A549 (cell line): ENCODE measurements around the gene RARB. TPM values are rescaled to one million over a fixed set of nuclear protein-coding genes. Genes with fewer than 3 reads are reported as not detected.

Source experiments
- ATAC-seq, 2 experiments: fragments of 200-7000 bp in 1 of 2; fragments of >200 bp in 1 of 2; cut with Nextera tagmentation in 1 of 2; cut with Tn5 transposase in 1 of 2; 3 replicates each; pipeline versions ENCODE4 v1.8.0 to v1.9.1; 2018 to 2020; ENCODE audit warnings: mild to moderate bottlenecking in 1 of 2, moderate library complexity in 1 of 2
- CTCF ChIA-PET: fragments of 300-600 bp; sonication (Branson Sonifier 250); formaldehyde crosslinking; extraction: SDS; loops from one replicate; lab custom pipeline; 2021; ENCODE audit warnings: antibody characterized with exemption, inconsistent platforms; lab: Yijun Ruan, JAX
- POLR2A ChIA-PET: fragments of 350-600 bp; formaldehyde crosslinking; extraction: SDS; loops from one replicate; lab custom pipeline; 2021; ENCODE audit warnings: antibody characterized with exemption, inconsistent platforms; lab: Yijun Ruan, JAX
- DNase-seq, 2 experiments: peaks; one replicate each; pipeline versions ENCODE4 v3.0.0 to v3.0.0-alpha.2; 2011 to 2016; ENCODE audit warnings: low read depth in 1 of 2, low spot score in 1 of 2
- FAIRE-seq: peaks from 2 replicates; lab custom pipeline; 2011; peaks lifted over from hg19 to GRCh38; lab: Jason Lieb, UNC
- H3K27ac ChIP-seq, 2 experiments: fragments of >200 bp; sonication (Bioruptor Twin); formaldehyde crosslinking; 3 replicates each; pipeline ENCODE4 v1.5.1; 2016 to 2017
- H3K4me1 ChIP-seq: fragments of >200 bp; sonication (Bioruptor Twin); formaldehyde crosslinking; 3 replicates; pipeline ENCODE4 v1.6.1; 2016
- H3K4me2 ChIP-seq: fragments of >200 bp; sonication (Bioruptor Twin); formaldehyde crosslinking; 3 replicates; pipeline ENCODE4 v1.6.1; 2016
- H3K4me3 ChIP-seq: fragments of >200 bp; sonication (Bioruptor Twin); formaldehyde crosslinking; 3 replicates; pipeline ENCODE4 v1.5.1; 2016
- H3K9me3 ChIP-seq: fragments of >200 bp; sonication (Bioruptor Twin); formaldehyde crosslinking; 3 replicates; pipeline ENCODE4 v1.6.1; 2016
- ATOH8 ChIP-seq: fragments of 250-450 bp; sonication (Bioruptor Pico); IDR thresholded peaks from 2 replicates; pipeline ENCODE4 v1.5.0; 2020; ENCODE audit warnings: low read depth, mild to moderate bottlenecking, moderate library complexity
- FOSL2 ChIP-seq, 2 experiments: fragments of 450-650 bp in 1 of 2; fragments of >200 bp in 1 of 2; sonication (Bioruptor Twin) in 1 of 2; formaldehyde crosslinking; IDR thresholded peaks; 2 replicates each; pipeline versions ENCODE4 v1.5.0 to v1.6.1; 2016 to 2020; ENCODE audit warnings: mild to moderate bottlenecking in 1 of 2, moderate library complexity in 1 of 2
- FOXS1 ChIP-seq: fragments of 250-450 bp; sonication (Bioruptor Pico); IDR thresholded peaks from 2 replicates; pipeline ENCODE4 v1.5.0; 2020; ENCODE audit warnings: mild to moderate bottlenecking, moderate library complexity
- HDAC2 ChIP-seq: fragments of 200-600 bp; sonication (generic); IDR thresholded peaks from 2 replicates; pipeline ENCODE4 v1.6.1; 2016
- HES2 ChIP-seq: fragments of >200 bp; sonication (Bioruptor Twin); formaldehyde crosslinking; IDR thresholded peaks from 2 replicates; pipeline ENCODE4 v1.6.1; 2016
- HMGXB4 ChIP-seq: fragments of 250-450 bp; sonication (Bioruptor Pico); IDR thresholded peaks from 2 replicates; pipeline ENCODE4 v1.5.0; 2021; ENCODE audit warnings: mild to moderate bottlenecking, moderate library complexity, borderline replicate concordance
- HOXB5 ChIP-seq: fragments of 250-450 bp; sonication (Bioruptor Pico); IDR thresholded peaks from 2 replicates; pipeline ENCODE4 v1.5.0; 2020; ENCODE audit warnings: mild to moderate bottlenecking, moderate library complexity
- JUN ChIP-seq, 2 experiments: fragments of >200 bp; sonication (Bioruptor Twin); formaldehyde crosslinking; IDR thresholded peaks; 2 replicates in 1 of 2; 3 replicates in 1 of 2; pipeline ENCODE4 v1.6.1; 2016 to 2017
- KDM1A ChIP-seq: fragments of 200-600 bp; sonication (generic); IDR thresholded peaks from 2 replicates; pipeline ENCODE4 v1.6.1; 2016; ENCODE audit warnings: low read depth, mild to moderate bottlenecking
- MAFK ChIP-seq: fragments of 450-650 bp; IDR thresholded peaks from 2 replicates; pipeline ENCODE4 v1.6.1; 2014; ENCODE audit not compliant: partially characterized antibody
- NFE2L2 ChIP-seq: fragments of 150-350 bp; conservative IDR thresholded peaks from 2 replicates; pipeline ENCODE4 v1.6.1; 2014; ENCODE audit warnings: low read length
- NPAS2 ChIP-seq: fragments of 250-450 bp; sonication (Bioruptor Pico); IDR thresholded peaks from 2 replicates; pipeline ENCODE4 v1.8.0; 2022; ENCODE audit warnings: mild to moderate bottlenecking, moderate library complexity, borderline replicate concordance
- PHF8 ChIP-seq: fragments of 200-600 bp; sonication (generic); IDR thresholded peaks from 2 replicates; pipeline ENCODE4 v1.6.1; 2016; ENCODE audit warnings: low read depth, mild to moderate bottlenecking, antibody characterized with exemption, moderate library complexity, borderline replicate concordance
- POLR2A ChIP-seq: IDR thresholded peaks from 2 replicates; pipeline ENCODE4 v1.6.1; 2012; ENCODE audit warnings: mild to moderate bottlenecking, low read length
- POLR2AphosphoS2 ChIP-seq: conservative IDR thresholded peaks from 2 replicates; pipeline ENCODE4 v1.6.1; 2012; ENCODE audit warnings: low read length, improper control_type of control experiment, inconsistent platforms
- RAD21 ChIP-seq, 2 experiments: fragments of >200 bp in 1 of 2; sonication (Bioruptor Twin) in 1 of 2; formaldehyde crosslinking in 1 of 2; IDR thresholded peaks in 1 of 2; conservative IDR thresholded peaks in 1 of 2; 2 replicates in 1 of 2; 3 replicates in 1 of 2; pipeline ENCODE4 v1.6.1; 2012 to 2018; ENCODE audit warnings: inconsistent platforms in 1 of 2
- RNF2 ChIP-seq: fragments of 200-600 bp; sonication (generic); IDR thresholded peaks from 2 replicates; pipeline ENCODE4 v1.6.1; 2016; ENCODE audit warnings: low read depth, mild to moderate bottlenecking, antibody characterized with exemption, moderate library complexity, borderline replicate concordance
- SMC3 ChIP-seq: fragments of >200 bp; sonication (Bioruptor Twin); formaldehyde crosslinking; IDR thresholded peaks from 3 replicates; pipeline ENCODE4 v1.6.1; 2018; ENCODE audit warnings: inconsistent platforms
- SREBF2 ChIP-seq: fragments of 450-650 bp; IDR thresholded peaks from 2 replicates; pipeline ENCODE4 v1.6.1; 2014; ENCODE audit warnings: mild to moderate bottlenecking, moderate library complexity
- TFCP2L1 ChIP-seq: fragments of 250-450 bp; sonication (Bioruptor Pico); IDR thresholded peaks from 2 replicates; pipeline ENCODE4 v1.5.0; 2021; ENCODE audit warnings: mild to moderate bottlenecking
- TP53 ChIP-seq: fragments of 250-450 bp; sonication (Bioruptor Pico); IDR thresholded peaks from 2 replicates; pipeline ENCODE4 v1.5.0; 2021; ENCODE audit warnings: mild to moderate bottlenecking, moderate library complexity
- ZC3H11A ChIP-seq: fragments of 450-650 bp; IDR thresholded peaks from 2 replicates; pipeline ENCODE4 v1.6.1; 2014; ENCODE audit warnings: antibody characterized with exemption, mild to moderate bottlenecking
- ZFP36 ChIP-seq: fragments of 450-650 bp; IDR thresholded peaks from 2 replicates; pipeline ENCODE4 v1.6.1; 2014; ENCODE audit warnings: borderline replicate concordance; ENCODE audit not compliant: partially characterized antibody
- ZNF302 ChIP-seq: fragments of 250-450 bp; sonication (Bioruptor Pico); IDR thresholded peaks from 2 replicates; pipeline ENCODE4 v1.9.0; 2021; ENCODE audit warnings: inconsistent platforms, mild to moderate bottlenecking, moderate library complexity
- WGBS: methylation state at CpG from one replicate; pipeline ENCODE4 v1.1.6; 2017; ENCODE audit errors: missing lambda C conversion rate; 5-methylcytosine and 5-hydroxymethylcytosine counted together
- polyA minus RNA-seq: library from RNA; depleted of rRNA, polyadenylated mRNA; stranded (reverse); fragments of >200 nt; gene quantifications from 2 replicates; pipeline ENCODE4 v1.2.3, GENCODE V29; 2011; rRNA and poly(A)+ RNA removed
- polyA plus RNA-seq, 4 experiments: library from polyadenylated mRNA; depleted of rRNA in 3 of 4; stranded (reverse); fragments of >200 nt; fragmentation: RNase III in 1 of 4; extraction: RNeasy Plus Mini Kit Qiagen cat#74134 plus additional on column Dnase treatment in 1 of 4; gene quantifications; 2 replicates in 3 of 4; 3 replicates in 1 of 4; pipeline ENCODE4 v1.2.3, GENCODE V29; 2011 to 2017
- TF ChIP-seq, protein P1 (sequence below): fragments of 450-650 bp; IDR thresholded peaks from 2 replicates; pipeline ENCODE4 v1.6.1; 2014; ENCODE audit warnings: antibody characterized with exemption
- TF ChIP-seq, protein P2 (sequence below): fragments of >200 bp; sonication (Bioruptor Twin); formaldehyde crosslinking; IDR thresholded peaks from 3 replicates; pipeline ENCODE4 v1.6.1; 2016
- TF ChIP-seq, protein P3 (sequence below): fragments of 200-600 bp; sonication (generic); IDR thresholded peaks from 2 replicates; pipeline ENCODE4 v1.6.1; 2016; ENCODE audit warnings: antibody characterized with exemption, mild to moderate bottlenecking, moderate library complexity

Gene RARB
- polyA plus RNA-seq (2011; rRNA removed) (30.8 and 31.9 TPM in 2 replicates), polyA plus RNA-seq (2017; fragmentation: RNase III; extraction: RNeasy Plus Mini Kit Qiagen cat#74134 plus additional on column Dnase treatment) (22.3 to 27.4 TPM (median 24.5 TPM) in 3 replicates), polyA minus RNA-seq (68.1 and 68.7 TPM in 2 replicates)
- polyA plus RNA-seq (2012; cell fraction: cytosol; rRNA removed): 7.7 and 10.3 TPM in 2 replicates
- 4.9 and 10.2 TPM in 2 replicates for polyA plus RNA-seq (2012; cell fraction: nucleus; rRNA removed)

GRCh38 chr3:25427942-25428788 lies at the start of gene RARB:
Gene RARB, plus strand, starts transcription at chr3:25428263. Its CDS starts 469 bp downstream, at chr3:25428732.
- DNase-seq: peak; percentile 80 to 95
- peak within 1 kb of the TSS; percentile 81 for H3K4me2 ChIP-seq
- no peaks in the 10 kb centered on the region for H3K9me3 ChIP-seq
- FAIRE-seq: peak; percentile 82
- 2% methylated on average over 23 of the region's 27 CpGs for WGBS
- H3K4me1 ChIP-seq: peaks cover 48% of the 10 kb centered on the region
- H3K27ac ChIP-seq: peak within 1 kb of the TSS; percentile 92
- ChIA-PET CTCF (interaction anchor here (1.5 to 2.4 kb wide), 5 partner anchors 11 to 466 kb away, joined by 3 to 10 read pairs (median 9); no protein-coding TSS in a partner anchor), POLR2A (interaction anchor here (0.6 to 3.0 kb wide), 28 partner anchors 9 to 747 kb away, joined by 3 to 46 read pairs (median 4); no protein-coding TSS in a partner anchor)
- peak within 1 kb of the TSS; percentile 68 for H3K4me3 ChIP-seq
- ATAC-seq: peak; percentile 72
- TF ChIP-seq RAD21 (conservative IDR thresholded peaks at IDR 0.05 in 1 of 2, IDR thresholded peaks at IDR 0.05 in 1 of 2) (peak; percentile 12 to 31; a peak in 1 of 5 replicates), POLR2A (peak; percentile 95), ATOH8 (CRISPR knock-in tag) (no peak; the same call in 1 of the 2 replicates), ZFP36 (no peak), PHF8 (peak; percentile 65; the same call in 1 of the 2 replicates), NPAS2 (CRISPR knock-in tag) (no peak), MAFK (no peak), TP53 (no peak), SMC3 (no peak; the same call in none of the 3 replicates), HOXB5 (CRISPR knock-in tag) (peak; percentile 96), ZNF302 (CRISPR knock-in tag) (no peak), KDM1A (no peak), SREBF2 (no peak), FOSL2 (IDR thresholded peaks at IDR 0.05) (no peak), FOSL2 (CRISPR knock-in tag; IDR thresholded peaks at IDR 0.05) (peak; percentile 45; the same call in 1 of the 2 replicates), HMGXB4 (no peak), HDAC2 (no peak), FOXS1 (CRISPR knock-in tag) (no peak), HES2 (no peak), RNF2 (no peak), JUN (IDR thresholded peaks at IDR 0.05) (peak; percentile 88 to 95), ZC3H11A (no peak), TFCP2L1 (CRISPR knock-in tag) (no peak), NFE2L2 (no peak), POLR2AphosphoS2 (no peak)
- TF ChIP-seq, protein P1, sequence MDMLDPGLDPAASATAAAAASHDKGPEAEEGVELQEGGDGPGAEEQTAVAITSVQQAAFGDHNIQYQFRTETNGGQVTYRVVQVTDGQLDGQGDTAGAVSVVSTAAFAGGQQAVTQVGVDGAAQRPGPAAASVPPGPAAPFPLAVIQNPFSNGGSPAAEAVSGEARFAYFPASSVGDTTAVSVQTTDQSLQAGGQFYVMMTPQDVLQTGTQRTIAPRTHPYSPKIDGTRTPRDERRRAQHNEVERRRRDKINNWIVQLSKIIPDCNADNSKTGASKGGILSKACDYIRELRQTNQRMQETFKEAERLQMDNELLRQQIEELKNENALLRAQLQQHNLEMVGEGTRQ: no peak
- TF ChIP-seq, protein P2, sequence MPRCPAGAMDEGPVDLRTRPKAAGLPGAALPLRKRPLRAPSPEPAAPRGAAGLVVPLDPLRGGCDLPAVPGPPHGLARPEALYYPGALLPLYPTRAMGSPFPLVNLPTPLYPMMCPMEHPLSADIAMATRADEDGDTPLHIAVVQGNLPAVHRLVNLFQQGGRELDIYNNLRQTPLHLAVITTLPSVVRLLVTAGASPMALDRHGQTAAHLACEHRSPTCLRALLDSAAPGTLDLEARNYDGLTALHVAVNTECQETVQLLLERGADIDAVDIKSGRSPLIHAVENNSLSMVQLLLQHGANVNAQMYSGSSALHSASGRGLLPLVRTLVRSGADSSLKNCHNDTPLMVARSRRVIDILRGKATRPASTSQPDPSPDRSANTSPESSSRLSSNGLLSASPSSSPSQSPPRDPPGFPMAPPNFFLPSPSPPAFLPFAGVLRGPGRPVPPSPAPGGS: peak; percentile 96
- TF ChIP-seq, protein P3, sequence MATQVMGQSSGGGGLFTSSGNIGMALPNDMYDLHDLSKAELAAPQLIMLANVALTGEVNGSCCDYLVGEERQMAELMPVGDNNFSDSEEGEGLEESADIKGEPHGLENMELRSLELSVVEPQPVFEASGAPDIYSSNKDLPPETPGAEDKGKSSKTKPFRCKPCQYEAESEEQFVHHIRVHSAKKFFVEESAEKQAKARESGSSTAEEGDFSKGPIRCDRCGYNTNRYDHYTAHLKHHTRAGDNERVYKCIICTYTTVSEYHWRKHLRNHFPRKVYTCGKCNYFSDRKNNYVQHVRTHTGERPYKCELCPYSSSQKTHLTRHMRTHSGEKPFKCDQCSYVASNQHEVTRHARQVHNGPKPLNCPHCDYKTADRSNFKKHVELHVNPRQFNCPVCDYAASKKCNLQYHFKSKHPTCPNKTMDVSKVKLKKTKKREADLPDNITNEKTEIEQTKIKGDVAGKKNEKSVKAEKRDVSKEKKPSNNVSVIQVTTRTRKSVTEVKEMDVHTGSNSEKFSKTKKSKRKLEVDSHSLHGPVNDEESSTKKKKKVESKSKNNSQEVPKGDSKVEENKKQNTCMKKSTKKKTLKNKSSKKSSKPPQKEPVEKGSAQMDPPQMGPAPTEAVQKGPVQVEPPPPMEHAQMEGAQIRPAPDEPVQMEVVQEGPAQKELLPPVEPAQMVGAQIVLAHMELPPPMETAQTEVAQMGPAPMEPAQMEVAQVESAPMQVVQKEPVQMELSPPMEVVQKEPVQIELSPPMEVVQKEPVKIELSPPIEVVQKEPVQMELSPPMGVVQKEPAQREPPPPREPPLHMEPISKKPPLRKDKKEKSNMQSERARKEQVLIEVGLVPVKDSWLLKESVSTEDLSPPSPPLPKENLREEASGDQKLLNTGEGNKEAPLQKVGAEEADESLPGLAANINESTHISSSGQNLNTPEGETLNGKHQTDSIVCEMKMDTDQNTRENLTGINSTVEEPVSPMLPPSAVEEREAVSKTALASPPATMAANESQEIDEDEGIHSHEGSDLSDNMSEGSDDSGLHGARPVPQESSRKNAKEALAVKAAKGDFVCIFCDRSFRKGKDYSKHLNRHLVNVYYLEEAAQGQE: no peak; the same call in 1 of the 2 replicates
